Thymus (tissue), 11 donors: ENCODE measurements around the gene PRKAG2. TPM values are rescaled to one million over a fixed set of nuclear protein-coding genes. Genes with fewer than 3 reads are reported as not detected.

Experiments
- DNase-seq, 9 donors: peaks; one replicate each; pipeline ENCODE4 v3.0.0-alpha.2; 2013; ENCODE audit warnings: low spot score in 9 of 9, low read depth in 6 of 9, missing footprints in 1 of 9
- H3K27ac ChIP-seq, 2 donors: one replicate each; pipeline ENCODE4 v1.5.1; 2013; ENCODE audit warnings: control low read depth in 1 of 2, low read depth in 1 of 2, low read length in 1 of 2, mild to moderate bottlenecking in 1 of 2, moderate library complexity in 1 of 2
- H3K27me3 ChIP-seq, 2 donors: one replicate each; pipeline ENCODE4 v1.5.1; 2013; ENCODE audit warnings: low read length in 1 of 2; ENCODE audit not compliant: control insufficient read depth in 2 of 2, insufficient read depth in 1 of 2
- H3K36me3 ChIP-seq, 2 donors: one replicate each; pipeline ENCODE4 v1.5.1; 2013; ENCODE audit warnings: low read length in 1 of 2, mild to moderate bottlenecking in 1 of 2, moderate library complexity in 1 of 2; ENCODE audit not compliant: control insufficient read depth in 2 of 2, insufficient read depth in 2 of 2
- H3K4me1 ChIP-seq, 2 donors: one replicate each; pipeline ENCODE4 v1.5.1; 2013; ENCODE audit warnings: low read length in 2 of 2; ENCODE audit not compliant: control insufficient read depth in 2 of 2, insufficient read depth in 2 of 2
- H3K4me3 ChIP-seq, 2 donors: one replicate each; pipeline ENCODE4 v1.5.1; 2013; ENCODE audit warnings: low read length in 2 of 2, control low read depth in 1 of 2, mild to moderate bottlenecking in 1 of 2
- H3K9me3 ChIP-seq, 2 donors: one replicate each; pipeline ENCODE4 v1.5.1; 2013; ENCODE audit warnings: low read length in 1 of 2, mild to moderate bottlenecking in 1 of 2; ENCODE audit not compliant: control insufficient read depth in 2 of 2, insufficient read depth in 1 of 2
- WGBS: extraction: QIAGEN DNeasy Blood & Tissue Kit; methylation state at CpG from one replicate; pipeline ENCODE4 v1.1.7; 2013; 5-methylcytosine and 5-hydroxymethylcytosine counted together
- polyA plus RNA-seq: library from polyadenylated mRNA; stranded (reverse); fragments of 200-250 nt; gene quantifications from one replicate; pipeline ENCODE4 v1.2.3, GENCODE V29; 2013
- total RNA-seq: library from RNA; stranded (reverse); fragments of 120-200 nt; gene quantifications from one replicate; pipeline ENCODE4 v1.2.4, GENCODE V29; 2013
- donor health status: healthy.

PRKAG2 gene
- total and polyA plus RNA-seq, 2 donors: 5.1 to 33.7 TPM

GRCh38 chr7:151869968-151870918 lies 6.7 kb downstream of the PRKAG2 start:
- H3K27ac ChIP-seq: no peak overlapping the region
- no peak for DNase-seq
- H3K9me3 ChIP-seq: no peaks in the 10 kb centered on the region
- WGBS: 91% methylated on average over 24 of the region's 24 CpGs
- H3K4me3 ChIP-seq: no peak overlapping the region
- H3K36me3 ChIP-seq: no peaks in the 10 kb centered on the region
- peaks cover 0 to 3% of the 10 kb centered on the region in 2 donors for H3K4me1 ChIP-seq
- peaks cover 5 to 25% of the 10 kb centered on the region in 2 donors for H3K27me3 ChIP-seq

GRCh38 chr7:151869455-151869854 lies 7.5 kb downstream of the PRKAG2 start:
- Histone ChIP-seq H3K4me3 (no peak overlapping the region), H3K27me3 (peaks cover 0 to 17% of the 10 kb centered on the region in 2 donors), H3K4me1 (no peaks in the 10 kb centered on the region), H3K27ac (no peak overlapping the region), H3K9me3 (no peaks in the 10 kb centered on the region), H3K36me3 (no peaks in the 10 kb centered on the region)
- no peak for DNase-seq
- 95% methylated on average over 13 of the region's 13 CpGs for WGBS

GRCh38 chr7:151869109-151869428 lies 7.8 kb downstream of the PRKAG2 start:
- peaks cover 0 to 16% of the 10 kb centered on the region in 2 donors for H3K27me3 ChIP-seq
- no peaks in the 10 kb centered on the region for H3K4me1 ChIP-seq
- WGBS: 88% methylated on average over 6 of the region's 6 CpGs
- no peaks in the 10 kb centered on the region for H3K36me3 ChIP-seq
- no peak overlapping the region for H3K27ac ChIP-seq
- no peak overlapping the region for H3K4me3 ChIP-seq
- no peaks in the 10 kb centered on the region for H3K9me3 ChIP-seq
- no peak for DNase-seq

GRCh38 chr7:151868396-151869108 lies 8.4 kb downstream of the PRKAG2 start:
- Histone ChIP-seq H3K4me3 (no peak overlapping the region), H3K9me3 (no peaks in the 10 kb centered on the region), H3K36me3 (no peaks in the 10 kb centered on the region), H3K27ac (no peak overlapping the region), H3K4me1 (no peaks in the 10 kb centered on the region), H3K27me3 (peaks cover 0 to 14% of the 10 kb centered on the region in 2 donors)
- DNase-seq: no peak
- WGBS: 96% methylated on average over 23 of the region's 23 CpGs

- H3K27me3 ChIP-seq: peaks cover 0 to 7% of the 10 kb centered on the region in 2 donors
- DNase-seq: no peak
- H3K4me1 ChIP-seq: no peaks in the 10 kb centered on the region
Observed at GRCh38 chr7:151867912-151868311, 9.0 kb downstream of the PRKAG2 start.

GRCh38 chr7:151866761-151867655 lies 9.9 kb downstream of the PRKAG2 start:
- no peaks in the 10 kb centered on the region for H3K36me3 ChIP-seq
- H3K27me3 ChIP-seq: peaks cover 0 to 3% of the 10 kb centered on the region in 2 donors
- H3K4me1 ChIP-seq: no peaks in the 10 kb centered on the region
- no peak overlapping the region for H3K27ac ChIP-seq
- DNase-seq: no peak
- no peaks in the 10 kb centered on the region for H3K9me3 ChIP-seq
- 96% methylated on average over 18 of the region's 18 CpGs for WGBS
- H3K4me3 ChIP-seq: no peak overlapping the region

More at GRCh38 chr7:151867912-151868311, 9.0 kb downstream of the PRKAG2 start:
- no peaks in the 10 kb centered on the region for H3K36me3 ChIP-seq
- 95% methylated on average over 6 of the region's 6 CpGs for WGBS
- H3K27ac ChIP-seq: no peak overlapping the region
- no peak overlapping the region for H3K4me3 ChIP-seq
- H3K9me3 ChIP-seq: no peaks in the 10 kb centered on the region

- Histone ChIP-seq H3K36me3 (no peaks in the 10 kb centered on the region), H3K27ac (no peak overlapping the region), H3K27me3 (peaks cover 0 to 3% of the 10 kb centered on the region in 2 donors), H3K4me3 (no peak overlapping the region), H3K4me1 (no peaks in the 10 kb centered on the region), H3K9me3 (no peaks in the 10 kb centered on the region)
- 96% methylated on average over 7 of the region's 7 CpGs for whole genome bisulfite sequencing
- DNase-seq: no peak
Observed at GRCh38 chr7:151866028-151866427, 10.9 kb downstream of the PRKAG2 start.

- Histone ChIP-seq H3K4me3 (no peak overlapping the region), H3K27ac (no peak overlapping the region), H3K27me3 (peaks cover 0 to 3% of the 10 kb centered on the region in 2 donors), H3K4me1 (no peaks in the 10 kb centered on the region), H3K36me3 (no peaks in the 10 kb centered on the region), H3K9me3 (no peaks in the 10 kb centered on the region)
- 93% methylated on average over 16 of the region's 16 CpGs for WGBS
- no peak for DNase-seq
Observed at GRCh38 chr7:151865070-151865670, 11.7 kb downstream of the PRKAG2 start.
